ENCODE data around the gene CLSTN2. TPM values are rescaled to one million over a fixed set of nuclear protein-coding genes. Genes with fewer than 3 reads are reported as not detected.

CLSTN2 gene
- total and polyA plus RNA-seq, 2 of the 13 experiments (the other 11 are each of a cell fraction or from before 2014, with no cell fraction given) = not detected

DNA sequence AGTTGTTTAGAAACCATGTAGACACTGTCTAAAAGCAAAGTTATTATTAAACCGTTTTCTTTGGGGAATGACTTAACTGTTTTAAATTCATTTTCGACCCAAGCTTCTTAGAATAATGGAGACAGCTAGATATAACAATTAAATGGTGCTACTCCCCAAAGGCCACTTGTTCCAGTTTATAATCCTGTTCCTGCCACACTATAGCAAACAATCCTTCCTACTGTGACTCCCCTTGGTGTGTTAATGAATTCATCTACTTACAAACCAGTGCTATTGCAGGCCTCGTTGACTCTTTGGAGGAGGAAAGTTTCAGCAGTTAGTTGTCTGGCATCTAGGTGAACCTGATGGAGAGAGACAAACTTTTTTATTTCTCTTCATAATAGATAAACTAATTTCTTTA is 25.2 kb upstream of the CLSTN2 start:
- ATAC-seq (no peak), DNase-seq (ENCODE audit: low spot score) (no peak), FAIRE-seq (no peak)
- Histone ChIP-seq H2AFZ (ENCODE audit: low read length) (no peak overlapping the region), H3K4me1 (ENCODE audit: insufficient read depth, low read length) (no peaks in the 10 kb centered on the region), H3K27me3 (ENCODE audit: control insufficient read depth in 1 of 2, insufficient read depth in 2 of 2, low read length in 2 of 2) (no peaks in the 10 kb centered on the region), H4K20me1 (ENCODE audit: insufficient read depth, low read length) (no peaks in the 10 kb centered on the region), H3K27ac (ENCODE audit: extremely low read length, insufficient read depth, low read length) (no peak overlapping the region), H3K4me2 (ENCODE audit: low read depth, low read length) (no peak overlapping the region), H3K36me3 (replicated peaks in 1 of 2; ENCODE audit: control insufficient read depth in 1 of 2, insufficient read depth in 2 of 2, low read length in 2 of 2) (no peaks in the 10 kb centered on the region), H3K9me3 (ENCODE audit: low read length) (no peaks in the 10 kb centered on the region), H3K9ac (ENCODE audit: insufficient read depth, low read depth, low read length) (no peak overlapping the region), H3K4me3 (replicated peaks in 1 of 3; ENCODE audit: insufficient read depth in 1 of 3, low read depth in 2 of 3, low read length in 3 of 3) (no peak overlapping the region), H3K79me2 (ENCODE audit: insufficient read depth, low read length) (no peaks in the 10 kb centered on the region)
- ChIA-PET POLR2A (no interaction called here), CTCF (ENCODE audit: low intra/inter-chr PET ratio, low total read pairs) (no interaction called here)
- BruUV-seq (replicated peaks) = no TSS peak
- WGBS (ENCODE audit: low lambda C conversion rate) = 0% methylated on average over 3 of the region's 3 CpGs
- in situ Hi-C loops (cut with HindIII; ENCODE audit: extremely low pct_ligation_motif_present, low pct_unique_long_range_greater_than_20kb) (no loop called here), intact Hi-C loops (cut with micrococcal nuclease; ENCODE audit: unreplicated experiment) (no loop called here)
- TF ChIP-seq TP53 (CRISPR knock-in tag; conservative IDR thresholded peaks at IDR 0.05) (no peak), GATAD2A (CRISPR knock-in tag; IDR thresholded peaks at IDR 0.05) (no peak), RXRB (CRISPR knock-in tag; IDR thresholded peaks at IDR 0.05; ENCODE audit: borderline replicate concordance) (no peak), SMAD1 (CRISPR knock-in tag; IDR thresholded peaks at IDR 0.05; ENCODE audit: borderline replicate concordance, low read depth) (no peak), ZNF557 (CRISPR knock-in tag; IDR thresholded peaks at IDR 0.05) (no peak), GPN1 (CRISPR knock-in tag; IDR thresholded peaks at IDR 0.05; ENCODE audit: borderline replicate concordance) (no peak), ZBTB2 (CRISPR knock-in tag; IDR thresholded peaks at IDR 0.05; ENCODE audit: low read depth) (no peak), NKX3-1 (CRISPR knock-in tag; IDR thresholded peaks at IDR 0.05) (no peak), PHF21A (CRISPR knock-in tag; IDR thresholded peaks at IDR 0.05) (no peak), SRSF9 (IDR thresholded peaks at IDR 0.05; ENCODE audit: borderline replicate concordance, insufficient read depth, low read depth, low read length, poor library complexity, severe bottlenecking) (no peak), TERF1 (CRISPR knock-in tag; IDR thresholded peaks at IDR 0.05) (no peak), ZBTB44 (CRISPR knock-in tag; IDR thresholded peaks at IDR 0.05) (no peak), YEATS2 (CRISPR knock-in tag; IDR thresholded peaks at IDR 0.05; ENCODE audit: borderline replicate concordance) (no peak), ZNF607 (CRISPR knock-in tag; IDR thresholded peaks at IDR 0.05; ENCODE audit: borderline replicate concordance) (no peak)
- TF ChIP-seq, protein P1, sequence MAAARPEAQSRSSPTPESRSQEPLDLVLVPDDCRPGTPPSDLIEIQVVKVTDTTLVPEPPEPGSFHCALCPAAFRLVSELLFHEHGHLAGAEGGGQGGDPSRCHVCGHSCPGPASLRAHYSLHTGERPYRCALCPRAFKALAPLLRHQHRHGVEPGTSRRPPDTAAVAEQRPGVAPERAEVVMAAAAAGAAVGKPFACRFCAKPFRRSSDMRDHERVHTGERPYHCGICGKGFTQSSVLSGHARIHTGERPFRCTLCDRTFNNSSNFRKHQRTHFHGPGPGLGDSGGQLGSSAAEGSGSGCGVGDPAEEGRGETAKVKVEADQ (CRISPR knock-in tag; IDR thresholded peaks at IDR 0.05; ENCODE audit: borderline replicate concordance) = no peak
- TF ChIP-seq, protein P2, sequence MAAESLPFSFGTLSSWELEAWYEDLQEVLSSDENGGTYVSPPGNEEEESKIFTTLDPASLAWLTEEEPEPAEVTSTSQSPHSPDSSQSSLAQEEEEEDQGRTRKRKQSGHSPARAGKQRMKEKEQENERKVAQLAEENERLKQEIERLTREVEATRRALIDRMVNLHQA (CRISPR knock-in tag; IDR thresholded peaks at IDR 0.05) = no peak
- TF ChIP-seq, protein P3, sequence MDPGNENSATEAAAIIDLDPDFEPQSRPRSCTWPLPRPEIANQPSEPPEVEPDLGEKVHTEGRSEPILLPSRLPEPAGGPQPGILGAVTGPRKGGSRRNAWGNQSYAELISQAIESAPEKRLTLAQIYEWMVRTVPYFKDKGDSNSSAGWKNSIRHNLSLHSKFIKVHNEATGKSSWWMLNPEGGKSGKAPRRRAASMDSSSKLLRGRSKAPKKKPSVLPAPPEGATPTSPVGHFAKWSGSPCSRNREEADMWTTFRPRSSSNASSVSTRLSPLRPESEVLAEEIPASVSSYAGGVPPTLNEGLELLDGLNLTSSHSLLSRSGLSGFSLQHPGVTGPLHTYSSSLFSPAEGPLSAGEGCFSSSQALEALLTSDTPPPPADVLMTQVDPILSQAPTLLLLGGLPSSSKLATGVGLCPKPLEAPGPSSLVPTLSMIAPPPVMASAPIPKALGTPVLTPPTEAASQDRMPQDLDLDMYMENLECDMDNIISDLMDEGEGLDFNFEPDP (CRISPR knock-in tag; conservative IDR thresholded peaks at IDR 0.05) = no peak
